IgD-negative memory B cell (primary cell): ENCODE measurements around the gene SEMA3C. TPM values are rescaled to one million over a fixed set of nuclear protein-coding genes. Genes with fewer than 3 reads are reported as not detected.

Source experiments
- H3K27ac Mint-ChIP-seq, 3 donors: one replicate each; pipeline ENCODE4 v1.8.0; 2020 to 2022; ENCODE audit warnings: mild to moderate bottlenecking in 3 of 3, mixed read lengths in 3 of 3, moderate library complexity in 1 of 3
- H3K27me3 Mint-ChIP-seq: one replicate; pipeline ENCODE4 v1.8.0; 2021; ENCODE audit warnings: mixed read lengths
- H3K36me3 Mint-ChIP-seq: one replicate; pipeline ENCODE4 v1.8.0; 2020; ENCODE audit warnings: mild to moderate bottlenecking, mixed read lengths
- H3K4me1 Mint-ChIP-seq, 3 donors: one replicate each; pipeline ENCODE4 v1.8.0; 2020 to 2022; ENCODE audit warnings: mixed read lengths in 3 of 3, mild to moderate bottlenecking in 1 of 3
- H3K4me3 Mint-ChIP-seq, 4 donors: one replicate each; pipeline ENCODE4 v1.8.0; 2020 to 2022; ENCODE audit warnings: mild to moderate bottlenecking in 4 of 4, mixed read lengths in 4 of 4, moderate library complexity in 3 of 4
- H3K9me3 Mint-ChIP-seq, 3 donors: one replicate each; pipeline ENCODE4 v1.8.0; 2020 to 2021; ENCODE audit warnings: mixed read lengths in 3 of 3, mild to moderate bottlenecking in 1 of 3
- polyA plus RNA-seq: library from polyadenylated mRNA; unstranded; fragments of 300-500 nt; fragmentation: Illumina TruSeq; gene quantifications from one replicate; pipeline ENCODE4 v1.2.3, GENCODE V29; 2021

Gene SEMA3C
- polyA plus RNA-seq, 1 donor from 2014 or later = not detected

- H3K4me3 Mint-ChIP-seq = no peak overlapping the region
- peaks cover 0 to 8% (median 0%) of the 10 kb centered on the region in 3 donors for H3K9me3 Mint-ChIP-seq
- H3K4me1 Mint-ChIP-seq = no peaks in the 10 kb centered on the region
- no peaks in the 10 kb centered on the region for H3K27me3 Mint-ChIP-seq
- no peak overlapping the region for H3K27ac Mint-ChIP-seq
- H3K36me3 Mint-ChIP-seq = peaks cover 2% of the 10 kb centered on the region
These were observed 10.5 kb downstream of the SEMA3C start for GRCh38 chr7:80908360-80908797.

GRCh38 chr7:80907612-80908011, 11.2 kb downstream of the SEMA3C start:
- H3K27me3 Mint-ChIP-seq = no peaks in the 10 kb centered on the region
- H3K27ac Mint-ChIP-seq = no peak overlapping the region

GRCh38 chr7:80907141-80907601, 11.7 kb downstream of the SEMA3C start:
- Mint-ChIP-seq H3K4me1 (no peaks in the 10 kb centered on the region), H3K9me3 (peaks cover 0 to 5% (median 0%) of the 10 kb centered on the region in 3 donors), H3K4me3 (no peak overlapping the region), H3K27ac (no peak overlapping the region), H3K36me3 (peaks cover 2% of the 10 kb centered on the region), H3K27me3 (no peaks in the 10 kb centered on the region)

More at GRCh38 chr7:80907612-80908011, 11.2 kb downstream of the SEMA3C start:
- Mint-ChIP-seq H3K4me1 (no peaks in the 10 kb centered on the region), H3K9me3 (peaks cover 0 to 8% (median 0%) of the 10 kb centered on the region in 3 donors), H3K36me3 (peaks cover 2% of the 10 kb centered on the region), H3K4me3 (no peak overlapping the region)

DNA sequence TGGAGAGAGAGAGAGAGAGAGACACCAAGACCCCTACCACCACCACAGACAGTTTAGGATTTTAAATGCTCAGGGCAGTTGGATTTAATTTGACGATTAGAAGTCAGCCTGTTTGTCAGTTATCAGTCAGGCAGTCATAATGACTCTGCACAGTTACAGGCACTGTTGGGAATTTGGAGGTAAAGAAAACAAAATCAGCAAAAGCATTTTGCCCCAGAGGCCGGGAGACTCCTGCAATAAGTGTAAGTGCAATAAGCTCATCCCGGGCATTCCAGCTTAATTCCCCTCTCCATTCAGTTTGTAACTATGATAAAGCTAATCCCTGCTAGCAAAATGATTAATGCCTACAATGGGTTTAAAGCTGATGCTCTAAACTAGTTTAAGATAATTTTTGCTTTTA, 13.5 kb downstream of the SEMA3C start:
- Mint-ChIP-seq H3K4me1 (no peaks in the 10 kb centered on the region), H3K27me3 (no peaks in the 10 kb centered on the region), H3K27ac (no peak overlapping the region), H3K4me3 (no peak overlapping the region), H3K36me3 (no peaks in the 10 kb centered on the region), H3K9me3 (peaks cover 0 to 4% (median 0%) of the 10 kb centered on the region in 3 donors)

DNA sequence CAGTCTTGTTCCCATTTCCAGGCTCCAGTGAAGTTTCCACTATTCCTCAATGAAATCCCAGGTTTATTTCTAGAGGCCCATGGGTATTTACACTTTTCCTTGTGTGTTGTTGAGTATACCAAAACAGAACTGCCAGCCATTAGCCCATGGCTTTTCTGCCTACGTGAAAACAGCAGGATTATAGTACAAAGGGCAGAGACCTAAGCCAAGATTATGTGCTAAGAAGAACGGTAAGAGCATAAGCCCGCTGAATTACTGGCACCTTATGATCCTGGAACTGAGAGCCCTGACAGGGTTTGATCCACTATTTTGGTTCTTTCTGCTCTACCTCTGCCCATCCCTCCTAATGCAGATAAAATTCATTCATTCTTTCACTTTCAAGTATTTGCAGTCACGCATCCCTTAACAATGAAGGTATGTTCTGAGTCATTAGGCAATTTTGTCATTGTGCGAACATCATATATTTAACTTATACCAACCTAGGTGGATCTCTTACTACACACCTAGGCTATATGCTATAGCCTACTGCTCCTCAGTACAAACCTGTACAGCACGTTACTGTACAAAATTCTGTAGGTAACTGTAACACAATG, 16.0 kb downstream of the SEMA3C start:
- no peaks in the 10 kb centered on the region for H3K4me1 Mint-ChIP-seq
- H3K36me3 Mint-ChIP-seq = no peaks in the 10 kb centered on the region
- H3K27ac Mint-ChIP-seq = no peak overlapping the region
- H3K27me3 Mint-ChIP-seq = no peaks in the 10 kb centered on the region
- no peak overlapping the region for H3K4me3 Mint-ChIP-seq
- H3K9me3 Mint-ChIP-seq = peaks cover 0 to 4% (median 0%) of the 10 kb centered on the region in 3 donors

GRCh38 chr7:80902019-80902418, 16.8 kb downstream of the SEMA3C start:
- H3K27me3 Mint-ChIP-seq = no peaks in the 10 kb centered on the region
- H3K27ac Mint-ChIP-seq = no peak overlapping the region
- H3K4me3 Mint-ChIP-seq = no peak overlapping the region
- H3K4me1 Mint-ChIP-seq = peaks cover 0 to 1% (median 0%) of the 10 kb centered on the region in 3 donors
- H3K36me3 Mint-ChIP-seq = no peaks in the 10 kb centered on the region
- peaks cover 0 to 2% (median 0%) of the 10 kb centered on the region in 3 donors for H3K9me3 Mint-ChIP-seq

- H3K4me1 Mint-ChIP-seq = peaks cover 0 to 1% (median 0%) of the 10 kb centered on the region in 3 donors
- H3K4me3 Mint-ChIP-seq = no peak overlapping the region
- H3K9me3 Mint-ChIP-seq = peaks cover 0 to 2% (median 0%) of the 10 kb centered on the region in 3 donors
- H3K27me3 Mint-ChIP-seq = no peaks in the 10 kb centered on the region
- no peaks in the 10 kb centered on the region for H3K36me3 Mint-ChIP-seq
- no peak overlapping the region for H3K27ac Mint-ChIP-seq
These were observed 18.0 kb downstream of the SEMA3C start for GRCh38 chr7:80900583-80901576.

DNA sequence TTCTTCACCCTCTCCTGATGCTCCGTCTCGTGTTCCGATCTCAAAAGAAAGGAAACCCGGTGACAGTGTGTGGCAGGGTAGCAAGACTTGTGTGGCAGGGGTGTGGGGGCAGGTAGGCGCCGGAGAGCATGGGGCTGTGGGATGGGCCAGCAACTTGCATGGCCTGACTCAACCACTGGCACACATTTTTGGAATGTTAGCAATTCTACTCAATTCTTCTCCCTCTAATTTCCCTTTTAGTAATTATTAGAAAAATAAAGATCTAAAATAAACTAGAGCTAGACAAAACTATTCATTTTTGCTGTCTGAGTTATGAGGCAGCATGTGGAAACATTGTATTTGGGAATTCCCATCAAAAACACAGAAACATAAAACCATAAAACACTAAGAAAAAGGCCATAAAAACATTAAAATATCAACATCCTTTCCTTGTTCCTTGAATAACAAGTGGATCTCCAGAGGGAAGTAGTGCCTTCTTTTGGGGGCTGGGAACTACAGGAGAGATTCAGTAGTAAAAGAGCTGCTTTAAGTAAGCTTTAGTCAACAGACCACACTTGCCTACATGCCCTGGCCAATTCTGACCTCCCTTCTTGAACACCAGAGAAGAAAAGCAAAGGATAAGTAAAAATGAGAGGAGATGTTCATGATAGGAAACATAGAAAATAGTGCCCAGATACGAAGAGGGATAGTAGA, 21.8 kb downstream of the SEMA3C start:
- H3K4me3 Mint-ChIP-seq = no peak overlapping the region
- no peaks in the 10 kb centered on the region for H3K27me3 Mint-ChIP-seq
- peak overlapping the region in 1 of 3 donors; percentile 35 for H3K27ac Mint-ChIP-seq
- no peaks in the 10 kb centered on the region for H3K36me3 Mint-ChIP-seq
- peaks cover 0 to 1% (median 0%) of the 10 kb centered on the region in 3 donors for H3K4me1 Mint-ChIP-seq
- peaks cover 0 to 2% (median 0%) of the 10 kb centered on the region in 3 donors for H3K9me3 Mint-ChIP-seq

- Mint-ChIP-seq H3K27me3 (no peaks in the 10 kb centered on the region), H3K4me1 (peaks cover 0 to 1% (median 0%) of the 10 kb centered on the region in 3 donors), H3K27ac (no peak overlapping the region), H3K36me3 (no peaks in the 10 kb centered on the region), H3K9me3 (peaks cover 0 to 2% (median 0%) of the 10 kb centered on the region in 3 donors), H3K4me3 (no peak overlapping the region)
These were observed 23.8 kb downstream of the SEMA3C start for GRCh38 chr7:80895056-80895455.

- Mint-ChIP-seq H3K4me1 (no peaks in the 10 kb centered on the region), H3K27ac (no peak overlapping the region), H3K36me3 (no peaks in the 10 kb centered on the region), H3K27me3 (no peaks in the 10 kb centered on the region), H3K4me3 (no peak overlapping the region), H3K9me3 (no peaks in the 10 kb centered on the region)
These were observed 27.6 kb downstream of the SEMA3C start for GRCh38 chr7:80891259-80891544.

- no peaks in the 10 kb centered on the region for H3K9me3 Mint-ChIP-seq
- H3K27me3 Mint-ChIP-seq = no peaks in the 10 kb centered on the region
- H3K4me3 Mint-ChIP-seq = no peak overlapping the region
- H3K4me1 Mint-ChIP-seq = no peaks in the 10 kb centered on the region
- H3K36me3 Mint-ChIP-seq = no peaks in the 10 kb centered on the region
- no peak overlapping the region for H3K27ac Mint-ChIP-seq
These were observed 28.2 kb downstream of the SEMA3C start for GRCh38 chr7:80890426-80891258.

DNA sequence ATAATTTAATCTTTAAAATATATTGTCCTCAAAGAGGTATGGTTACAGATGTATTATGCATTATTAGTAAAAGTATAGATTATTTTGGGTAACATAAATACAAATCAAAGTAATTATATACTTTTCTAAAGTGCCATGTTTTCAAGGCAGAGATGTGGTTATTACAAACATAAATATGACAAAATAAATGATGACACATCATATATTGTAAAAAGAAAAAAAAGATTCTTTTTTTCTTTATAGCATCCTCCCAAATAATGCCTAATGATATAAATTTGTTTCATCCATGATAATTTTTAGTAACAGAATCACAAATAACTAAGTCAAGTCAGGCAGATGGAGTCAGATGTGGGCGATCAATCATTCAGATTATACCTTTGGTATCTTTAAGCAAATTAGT, 29.3 kb downstream of the SEMA3C start:
- Mint-ChIP-seq H3K27ac (no peak overlapping the region), H3K36me3 (no peaks in the 10 kb centered on the region), H3K4me3 (no peak overlapping the region), H3K27me3 (no peaks in the 10 kb centered on the region), H3K9me3 (no peaks in the 10 kb centered on the region), H3K4me1 (no peaks in the 10 kb centered on the region)

GRCh38 chr7:80885757-80886156, 33.1 kb downstream of the SEMA3C start:
- no peak overlapping the region for H3K4me3 Mint-ChIP-seq

DNA sequence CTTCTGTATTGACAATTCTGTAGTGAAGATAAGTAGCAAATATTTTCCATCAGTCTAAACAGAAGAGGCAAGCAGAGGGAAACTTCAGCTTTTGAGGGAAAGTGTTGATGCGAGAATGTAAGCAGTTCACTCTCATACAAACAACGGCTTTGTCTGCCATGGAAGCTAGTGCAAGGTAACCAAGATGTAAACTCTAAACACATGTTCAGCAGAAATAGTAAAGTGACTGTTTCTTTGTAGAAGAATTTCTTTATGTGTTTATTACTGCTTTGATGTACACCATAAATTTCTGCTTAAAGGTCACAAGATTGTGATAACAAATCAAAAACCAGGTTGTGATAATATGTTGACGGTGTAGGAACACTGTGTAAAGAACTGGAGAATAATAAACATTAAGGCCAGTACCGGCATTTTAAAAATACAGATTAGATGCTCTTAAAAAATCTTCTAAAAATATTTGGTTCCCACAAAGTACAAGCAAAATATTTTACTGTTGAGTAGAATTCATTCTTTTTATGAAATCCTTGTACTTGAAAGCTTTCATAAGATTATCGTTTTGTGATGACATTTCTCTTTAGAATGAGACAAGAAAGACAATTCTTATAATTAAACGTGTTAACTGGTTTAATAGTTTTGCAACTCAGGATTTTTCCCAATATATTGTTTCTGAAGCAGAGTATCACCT, 34.2 kb downstream of the SEMA3C start:
- peaks cover 0 to 15% (median 3%) of the 10 kb centered on the region in 3 donors for H3K9me3 Mint-ChIP-seq
- H3K4me1 Mint-ChIP-seq = no peaks in the 10 kb centered on the region
- no peaks in the 10 kb centered on the region for H3K36me3 Mint-ChIP-seq
- H3K27ac Mint-ChIP-seq = no peak overlapping the region
- no peak overlapping the region for H3K4me3 Mint-ChIP-seq
- no peaks in the 10 kb centered on the region for H3K27me3 Mint-ChIP-seq

More at GRCh38 chr7:80885757-80886156, 33.1 kb downstream of the SEMA3C start:
- no peaks in the 10 kb centered on the region for H3K27me3 Mint-ChIP-seq
- no peaks in the 10 kb centered on the region for H3K36me3 Mint-ChIP-seq
- H3K9me3 Mint-ChIP-seq = peaks cover 0 to 15% (median 0%) of the 10 kb centered on the region in 3 donors
- H3K27ac Mint-ChIP-seq = no peak overlapping the region
- no peaks in the 10 kb centered on the region for H3K4me1 Mint-ChIP-seq
